Body of pancreas (tissue), 4 donors: ENCODE data around the gene BRF1.

Experiments used
- CTCF ChIP-seq, 7 experiments: fragments of 450-650 bp in 4 of 7; fragments of 200-600 bp in 3 of 7; sonication (generic) in 3 of 7; IDR thresholded peaks; one replicate each; pipeline ENCODE4 v1.5.1; 2016 to 2019; ENCODE audit warnings: antibody characterized with exemption in 7 of 7
- POLR2A ChIP-seq, 3 donors: fragments of 450-650 bp; IDR thresholded peaks; one replicate each; pipeline ENCODE4 v1.6.1; 2016; ENCODE audit warnings: antibody characterized with exemption in 3 of 3, mild to moderate bottlenecking in 2 of 3

- TF ChIP-seq CTCF (IDR thresholded peaks at IDR 0.05): no peak
- TF ChIP-seq POLR2A (IDR thresholded peaks at IDR 0.05): no peak
These were observed 20.3 kb downstream of the BRF1 start for GRCh38 chr14:105280525-105280924.
